ENCODE results near the gene SLAIN1.

The SLAIN1 gene

DNA sequence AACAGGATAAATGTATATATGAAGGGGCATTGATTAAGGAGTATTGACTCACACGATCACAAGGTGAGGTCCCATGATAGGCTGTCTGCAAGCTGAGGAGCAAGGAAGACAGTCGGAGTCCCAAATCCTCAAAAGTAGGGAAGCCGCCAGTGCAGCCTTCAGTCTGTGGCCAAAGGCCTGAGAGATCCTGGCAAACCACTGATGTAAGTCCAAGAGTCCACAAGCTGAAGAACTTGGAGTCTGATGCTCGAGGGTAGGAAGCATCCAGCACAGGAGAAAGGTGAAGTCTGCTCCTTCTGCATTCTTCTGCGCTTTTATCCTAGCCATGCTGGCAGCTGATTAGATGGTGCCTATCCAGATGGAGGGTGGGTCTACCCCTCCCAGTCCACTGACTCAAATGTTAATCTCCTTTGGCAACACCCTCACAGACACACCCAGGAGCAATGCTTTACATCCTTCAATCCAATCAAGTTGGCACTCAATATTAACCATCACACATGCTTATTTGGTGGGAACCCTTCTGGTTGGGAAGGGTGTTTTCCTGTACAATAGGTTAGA is 55.1 kb downstream of the SLAIN1 start:
- DNase-seq: no peak

DNA sequence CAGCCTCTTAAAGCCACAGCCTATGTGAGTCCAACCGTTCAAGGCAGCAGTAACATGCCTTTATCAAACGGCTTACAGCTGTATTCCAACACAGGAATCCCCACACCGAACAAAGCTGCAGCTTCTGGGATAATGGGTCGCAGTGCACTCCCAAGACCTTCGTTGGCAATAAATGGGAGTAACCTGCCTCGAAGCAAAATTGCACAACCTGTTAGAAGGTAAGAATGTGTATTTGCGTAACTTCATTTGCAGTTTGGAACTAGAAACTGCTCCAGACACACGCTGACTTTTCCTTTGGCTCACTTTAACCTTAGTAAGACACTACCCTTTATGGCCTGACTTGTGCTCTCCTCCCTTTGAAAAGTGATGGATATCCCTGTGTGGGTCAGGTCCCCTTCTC is 63.4 kb downstream of the SLAIN1 start:
- no peak for DNase-seq

DNA sequence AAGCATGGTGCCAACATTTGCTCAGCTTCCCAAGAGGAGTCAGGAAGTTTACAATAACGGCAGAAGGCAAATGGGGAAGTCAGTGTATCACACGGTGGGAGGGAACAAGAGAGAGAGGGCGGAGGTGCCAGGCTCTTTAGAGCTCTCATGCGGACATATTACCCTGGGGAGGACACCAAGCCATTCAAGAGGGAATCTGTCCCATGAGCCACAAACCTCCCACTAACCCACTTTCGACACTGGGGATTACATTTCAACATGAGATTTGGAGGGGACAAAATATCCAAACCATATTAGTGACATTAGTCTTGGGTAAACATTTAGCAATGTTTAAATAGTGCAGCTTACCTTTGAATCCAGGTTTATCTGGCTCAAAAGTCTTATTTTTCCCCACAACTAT is 69.9 kb downstream of the SLAIN1 start:
- DNase-seq: no peak

DNA sequence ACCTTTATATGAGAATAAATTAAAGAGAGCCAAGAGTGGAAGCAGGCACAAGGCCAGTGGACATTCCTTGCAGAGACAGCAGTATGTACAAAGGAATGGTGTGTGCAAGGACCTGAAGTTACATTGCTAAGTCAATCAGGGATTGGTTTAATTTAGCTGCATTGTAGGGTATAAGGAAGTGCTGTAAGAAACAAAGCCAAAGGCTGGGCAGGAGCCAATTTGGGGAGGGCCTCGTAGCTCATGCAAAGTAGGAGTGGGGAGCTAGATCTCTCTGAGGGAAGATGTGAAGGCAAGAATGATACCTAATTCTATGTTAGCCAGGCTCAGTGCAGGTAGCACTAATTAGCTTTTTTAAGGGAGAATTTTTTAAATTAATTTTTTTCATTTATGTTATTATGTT is 76.7 kb downstream of the SLAIN1 start:
- no peak for DNase-seq

DNA sequence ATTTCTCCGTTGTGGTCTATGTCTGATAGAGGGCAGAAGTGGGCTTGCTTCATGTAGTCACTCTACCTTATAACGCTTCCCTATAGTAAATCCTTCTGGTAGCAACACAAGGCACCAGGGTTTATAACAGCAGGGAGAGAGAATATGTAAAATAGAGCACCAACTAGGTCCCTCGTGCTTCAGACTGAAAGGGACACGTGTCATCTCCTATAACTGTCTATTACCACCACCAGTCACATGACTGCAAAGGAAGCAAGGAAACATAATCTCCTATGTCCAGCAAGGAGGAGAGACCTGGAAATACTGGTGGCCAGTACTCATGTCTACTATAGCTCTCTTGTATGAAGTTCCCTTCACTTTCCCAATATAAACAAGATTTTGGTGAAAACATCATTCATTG is 79.2 kb downstream of the SLAIN1 start:
- DNase-seq: no peak

DNA sequence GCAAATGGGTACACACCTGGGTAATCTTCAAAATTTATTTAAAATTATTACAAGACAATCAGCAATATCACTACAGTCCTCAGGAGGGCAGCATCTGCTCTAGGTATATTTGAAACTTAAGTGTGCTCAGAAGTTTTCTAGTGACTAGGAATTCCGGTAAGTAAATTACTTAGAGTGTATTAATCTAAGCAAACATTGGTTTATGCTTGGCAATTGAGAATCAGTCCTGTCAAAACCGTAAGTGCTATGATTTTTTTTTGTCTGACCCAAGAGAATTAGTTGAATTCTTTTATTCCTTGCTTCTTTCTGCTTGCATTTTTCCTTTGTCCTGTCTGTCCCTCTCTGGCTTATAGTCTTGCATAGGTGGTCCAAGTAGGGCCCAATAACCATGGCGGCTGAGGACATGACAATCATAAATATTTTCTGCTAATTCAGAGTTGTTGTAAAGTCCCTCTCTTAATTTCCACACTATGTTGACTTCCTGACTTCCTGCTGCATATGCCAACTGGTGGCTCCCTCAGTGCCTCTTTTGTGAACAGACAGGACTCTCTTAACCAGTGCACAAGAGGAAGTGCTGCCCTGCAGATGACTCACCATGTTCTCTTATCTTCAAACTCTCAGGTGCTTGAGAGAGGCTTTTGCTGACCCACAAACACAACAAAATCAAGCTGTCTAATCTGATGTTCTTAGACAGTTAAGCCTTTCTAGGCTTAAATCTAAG is 82.2 kb downstream of the SLAIN1 start:
- DNase-seq: peak; percentile 17 to 51

DNA sequence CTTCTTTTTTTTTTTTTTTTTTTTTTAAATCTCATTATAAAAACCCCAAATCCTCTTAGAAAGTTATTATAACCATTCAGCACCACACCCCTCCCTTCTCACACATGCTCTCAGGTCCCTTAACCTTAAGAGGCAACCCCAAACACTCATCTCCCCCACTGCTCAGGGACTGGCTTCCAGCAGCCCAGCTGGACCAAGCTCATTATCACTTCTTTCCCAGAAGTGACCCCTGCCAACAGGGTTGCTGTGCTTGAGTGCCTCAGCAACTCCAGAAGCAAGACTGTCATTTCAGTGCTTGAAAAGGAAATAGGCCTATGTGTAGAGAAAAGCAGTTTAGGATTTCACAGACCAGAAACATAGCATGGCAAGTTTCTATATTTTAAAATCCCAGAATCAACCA is 84.3 kb downstream of the SLAIN1 start:
- no peak for DNase-seq

DNA sequence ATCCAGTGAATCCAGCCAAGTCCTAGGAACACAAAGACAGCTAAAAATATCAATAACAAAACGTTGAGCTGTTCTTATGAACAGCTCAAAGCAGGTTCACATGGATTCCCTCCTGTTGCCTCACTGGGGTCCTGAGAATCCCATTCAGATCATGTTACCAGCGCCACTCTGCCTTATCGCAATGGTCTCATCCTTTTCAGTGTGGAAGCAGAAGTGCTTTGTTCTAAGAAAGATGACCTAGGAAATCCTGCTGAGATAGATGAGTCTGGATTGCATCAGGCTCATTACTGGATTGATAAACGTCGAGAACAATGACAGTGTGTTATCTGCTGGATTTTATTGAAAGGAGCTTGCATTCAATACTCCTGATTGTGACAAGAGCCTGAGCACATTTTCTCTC is 87.0 kb downstream of the SLAIN1 start:
- peak; percentile 87 for DNase-seq

DNA sequence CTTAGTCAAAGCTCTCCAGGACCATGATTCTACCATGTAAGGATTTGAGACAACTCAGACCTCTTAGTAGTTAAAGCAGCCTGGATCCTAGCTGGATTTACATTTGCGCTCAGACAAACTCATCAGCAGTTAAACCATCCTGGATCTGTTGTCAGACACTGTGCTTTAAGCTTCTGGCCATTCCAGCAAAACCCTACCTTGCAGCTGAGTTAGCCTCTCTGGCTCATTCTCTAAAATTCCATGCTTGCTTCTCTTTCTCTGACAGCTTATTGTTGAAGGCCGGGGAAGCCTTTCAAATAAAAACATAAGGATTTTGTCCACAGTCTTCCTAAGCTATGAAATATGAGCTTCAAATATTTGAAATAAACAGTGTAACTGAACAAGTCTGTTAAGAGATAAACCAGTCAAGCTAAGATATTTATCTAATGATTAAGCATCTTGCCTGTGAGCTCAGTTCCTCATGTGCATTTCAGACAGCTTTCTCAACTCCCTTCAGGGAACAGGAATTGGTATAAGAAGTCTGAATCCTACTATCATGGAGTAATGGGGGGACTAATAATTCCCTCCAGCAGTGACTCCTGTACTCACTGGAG is 89.3 kb downstream of the SLAIN1 start:
- DNase-seq: no peak

DNA sequence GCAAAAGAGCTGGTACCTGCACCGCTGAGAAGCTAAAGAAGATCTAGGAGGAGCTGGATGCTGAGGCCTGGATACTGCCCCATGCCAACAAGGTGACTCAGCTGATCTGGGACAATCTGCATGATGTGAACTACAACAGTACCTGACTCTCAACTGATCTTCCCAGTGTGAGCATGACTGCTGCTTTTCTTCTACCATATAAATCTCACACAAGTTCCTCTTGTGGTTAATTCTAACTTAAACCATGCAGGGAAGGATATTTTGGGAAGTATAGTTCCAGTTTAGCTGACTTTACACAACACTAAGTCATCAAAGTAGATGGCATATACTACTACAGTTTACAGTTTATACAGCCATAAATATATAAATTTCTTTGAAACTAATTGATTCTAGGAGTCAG is 91.9 kb downstream of the SLAIN1 start:
- no peak for DNase-seq

DNA sequence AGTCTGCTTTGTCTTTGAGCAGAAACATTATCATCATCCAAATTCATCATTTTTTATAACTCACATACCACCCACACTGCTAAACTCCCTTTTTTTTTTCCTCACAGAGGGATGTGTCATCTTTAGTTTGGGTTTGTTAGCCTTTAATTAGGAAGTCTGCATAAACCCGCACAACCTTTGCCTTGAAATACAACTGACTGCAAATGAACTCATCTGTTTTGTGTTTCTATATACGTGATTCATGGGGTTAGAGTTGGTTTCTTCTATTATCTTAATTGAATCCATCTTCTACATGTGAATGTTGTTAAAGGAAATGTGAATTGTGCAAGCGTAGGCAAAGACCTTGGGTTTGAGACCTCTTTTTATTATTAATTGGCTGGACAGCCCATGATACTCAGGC is 102.7 kb downstream of the SLAIN1 start:
- no peak for DNase-seq

DNA sequence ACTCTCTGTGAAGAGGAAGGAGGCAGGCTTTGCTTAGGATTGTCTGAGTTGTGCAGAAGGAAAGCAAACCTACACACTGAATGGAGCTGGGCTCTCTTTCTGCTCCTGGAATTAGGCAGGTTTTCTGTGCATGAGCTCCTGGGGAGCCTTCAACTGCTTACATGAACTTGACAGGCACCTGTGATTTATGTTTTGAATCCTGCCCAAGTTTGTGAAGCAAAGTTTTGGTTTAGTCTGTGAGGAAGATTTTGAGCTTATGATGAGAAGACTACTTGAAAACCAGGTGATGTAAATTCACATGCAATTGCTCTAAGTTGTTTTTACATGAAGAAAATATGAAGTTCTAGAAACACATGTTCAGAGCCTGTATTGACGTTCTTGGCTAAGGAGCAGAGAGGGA is 109.0 kb downstream of the SLAIN1 start:
- DNase-seq: no peak

DNA sequence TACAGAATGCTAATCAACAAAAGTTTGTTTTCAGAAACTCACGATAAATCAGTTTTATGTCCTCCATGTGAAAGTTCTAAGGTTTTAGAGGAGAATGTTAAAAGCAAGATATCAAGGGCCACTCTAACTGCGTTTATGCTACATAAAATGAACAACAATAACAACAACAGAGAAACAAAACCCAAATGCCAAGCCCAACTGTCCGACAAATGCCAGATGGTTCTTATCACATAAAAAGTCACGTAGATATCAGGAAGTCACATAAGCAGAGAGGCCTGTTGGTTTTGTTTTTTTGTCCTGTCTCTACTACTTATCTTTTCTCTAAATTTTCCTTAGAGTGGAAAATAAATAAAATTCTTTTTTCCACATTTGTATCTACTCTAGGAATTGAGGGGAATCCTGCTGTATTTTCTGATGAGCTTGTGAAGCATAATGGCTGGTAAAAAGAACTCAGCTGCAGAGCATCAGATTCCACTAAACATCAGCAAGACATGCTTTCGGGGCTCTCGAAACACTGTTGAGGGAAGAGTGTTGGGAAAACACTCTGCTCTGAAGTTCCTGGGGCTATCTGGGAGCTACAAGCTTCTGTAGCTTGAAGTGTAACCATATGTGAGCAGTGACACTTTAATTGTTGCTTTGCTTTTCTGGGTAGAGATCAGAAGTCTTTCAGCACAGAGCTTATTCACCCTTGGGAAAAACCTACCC is 110.1 kb downstream of the SLAIN1 start:
- no peak for DNase-seq

DNA sequence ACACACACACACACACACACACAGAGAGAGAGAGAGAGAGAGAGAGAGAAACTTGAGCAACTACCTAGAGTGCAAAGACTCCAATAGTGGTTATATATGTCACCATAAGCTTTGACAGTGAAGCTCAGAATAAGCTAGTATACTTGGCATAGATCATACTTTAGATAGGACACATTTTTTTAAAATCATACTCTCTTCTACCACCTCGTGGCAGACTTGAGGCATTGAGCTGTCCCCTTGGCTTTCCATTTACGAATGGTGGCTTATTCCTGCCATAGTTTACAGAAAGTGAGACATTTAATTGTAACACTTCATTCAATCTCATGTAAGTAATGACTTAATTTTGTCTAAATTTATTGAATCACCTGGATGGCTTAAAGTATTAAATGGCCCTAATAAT is 112.9 kb downstream of the SLAIN1 start:
- peak in 1 of 2 experiments; percentile 29 for DNase-seq

DNA sequence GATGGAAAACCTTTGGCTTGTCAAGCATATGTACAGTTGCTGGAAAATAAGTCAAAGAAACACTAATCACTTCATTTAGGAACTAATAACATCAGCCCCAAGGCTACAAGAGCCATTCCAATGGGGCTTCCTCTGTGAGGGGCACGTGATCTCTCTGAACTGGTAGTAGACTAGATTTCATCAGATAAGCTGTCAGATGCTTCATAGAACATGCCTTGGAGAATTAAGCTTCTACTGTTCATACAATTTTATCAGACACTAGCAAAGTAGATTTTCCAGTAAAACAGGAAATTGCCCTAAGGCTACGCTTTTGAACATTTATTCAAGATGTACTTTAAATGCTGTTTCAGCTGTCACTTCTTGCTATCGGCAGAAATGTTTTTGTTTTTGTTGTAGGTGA is 113.4 kb downstream of the SLAIN1 start:
- DNase-seq: no peak

DNA sequence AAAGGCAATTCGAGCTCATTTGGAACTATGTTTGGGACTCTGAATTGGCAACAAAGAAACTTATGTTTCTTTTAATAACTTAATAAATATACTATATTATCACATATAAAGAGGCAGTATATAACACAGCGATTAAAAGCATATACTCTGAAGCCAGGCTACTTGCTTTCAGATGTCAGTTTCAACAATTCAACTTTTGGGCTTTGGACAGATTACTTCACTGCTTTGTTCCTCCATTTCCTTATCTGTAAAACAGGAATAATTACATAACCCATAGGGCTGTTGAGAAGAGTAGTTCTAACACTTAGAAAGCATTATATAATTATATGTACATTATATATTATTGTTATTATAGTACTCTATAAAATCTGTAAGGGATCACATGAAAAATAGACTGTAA is 113.9 kb downstream of the SLAIN1 start:
- DNase-seq: no peak

DNA sequence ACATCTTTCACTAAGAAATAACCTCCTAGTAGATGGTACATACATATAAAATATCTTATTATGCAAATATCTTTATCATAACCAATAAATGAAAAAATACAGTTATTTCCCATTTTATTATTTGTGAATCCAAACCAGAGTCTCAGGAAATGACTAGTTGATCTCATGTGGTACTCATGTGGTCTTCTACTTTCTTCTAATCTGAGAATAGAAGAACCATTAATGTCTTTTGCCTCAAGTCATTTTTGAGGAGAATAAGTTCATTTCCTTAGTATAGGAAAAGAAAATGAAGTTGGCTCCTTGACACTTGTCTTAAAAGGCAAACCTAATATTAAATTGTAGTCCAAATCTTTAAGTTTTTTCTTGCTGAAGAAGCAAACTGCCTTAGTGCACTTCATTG is 114.5 kb downstream of the SLAIN1 start:
- no peak for DNase-seq

All from NCI-H1930 (cell line).